ENCODE results near the gene NUDT21. TPM values are rescaled to one million over a fixed set of nuclear protein-coding genes. Genes with fewer than 3 reads are reported as not detected.

The NUDT21 gene
- total and polyA plus RNA-seq, 9 donors = 40.8 to 163 (median 126) TPM

GRCh38 chr16:56389554-56389953 lies 61.6 kb downstream of the NUDT21 start:
- intact Hi-C loops (cut with DNase I) = no loop called here
- TF ChIP-seq POLR2A (IDR thresholded peaks at IDR 0.05) = no peak
- Histone ChIP-seq H3K4me1 (ENCODE audit: insufficient read depth) (no peaks in the 10 kb centered on the region), H3K36me3 (no peaks in the 10 kb centered on the region), H3K27me3 (no peaks in the 10 kb centered on the region), H3K4me3 (no peak overlapping the region), H3K27ac (no peak overlapping the region), H3K9me3 (no peaks in the 10 kb centered on the region)
- DNase-seq = no peak
- 84 to 92% (median 87%) methylated on average over 3 of the region's 3 CpGs for WGBS, 3 donors

GRCh38 chr16:56388209-56388608 lies 62.9 kb downstream of the NUDT21 start:
- no peak for TF ChIP-seq CTCF (IDR thresholded peaks at IDR 0.05)
- no peak for TF ChIP-seq EP300 (IDR thresholded peaks at IDR 0.05)
- Histone ChIP-seq H3K27ac (no peak overlapping the region), H3K9me3 (no peaks in the 10 kb centered on the region), H3K4me1 (ENCODE audit: insufficient read depth) (no peaks in the 10 kb centered on the region), H3K4me3 (no peak overlapping the region), H3K36me3 (no peaks in the 10 kb centered on the region), H3K27me3 (no peaks in the 10 kb centered on the region)
- DNase-seq = no peak
- intact Hi-C loops (cut with DNase I) = no loop called here

- Histone ChIP-seq H3K9me3 (no peaks in the 10 kb centered on the region), H3K36me3 (no peaks in the 10 kb centered on the region), H3K4me3 (no peak overlapping the region), H3K27me3 (no peaks in the 10 kb centered on the region), H3K27ac (no peak overlapping the region), H3K4me1 (ENCODE audit: insufficient read depth) (no peaks in the 10 kb centered on the region)
- DNase-seq = no peak
- no peak for TF ChIP-seq EP300 (IDR thresholded peaks at IDR 0.05)
- no peak for TF ChIP-seq POLR2A (IDR thresholded peaks at IDR 0.05)
- no peak for TF ChIP-seq CTCF (IDR thresholded peaks at IDR 0.05)
- 20 to 43% (median 28%) methylated on average over 3 of the region's 3 CpGs for WGBS, 3 donors
- intact Hi-C loops (cut with DNase I) = no loop called here
Measured at GRCh38 chr16:56387396-56387795, 63.7 kb downstream of the NUDT21 start.

GRCh38 chr16:56384074-56384721 lies 66.9 kb downstream of the NUDT21 start:
- Histone ChIP-seq H3K9me3 (peaks cover 0 to 15% of the 10 kb centered on the region in 2 donors), H3K4me3 (no peak overlapping the region), H3K36me3 (no peaks in the 10 kb centered on the region), H3K27me3 (no peaks in the 10 kb centered on the region), H3K27ac (no peak overlapping the region), H3K4me1 (ENCODE audit: insufficient read depth) (no peaks in the 10 kb centered on the region)
- intact Hi-C loops (cut with DNase I) = no loop called here
- TF ChIP-seq CTCF (IDR thresholded peaks at IDR 0.05) = no peak
- no peak for TF ChIP-seq POLR2A (IDR thresholded peaks at IDR 0.05)
- TF ChIP-seq EP300 (IDR thresholded peaks at IDR 0.05) = no peak
- no peak for DNase-seq
- 90 to 93% (median 90%) methylated on average over 4 of the region's 4 CpGs for WGBS, 3 donors

- H3K36me3 ChIP-seq = no peaks in the 10 kb centered on the region
Measured at GRCh38 chr16:56382901-56383355, 68.2 kb downstream of the NUDT21 start.

More at GRCh38 chr16:56382901-56383355, 68.2 kb downstream of the NUDT21 start:
- WGBS, 3 donors = 69 to 70% (median 70%) methylated on average over 5 of the region's 5 CpGs
- Histone ChIP-seq H3K4me3 (no peak overlapping the region), H3K9me3 (peaks cover 0 to 15% of the 10 kb centered on the region in 2 donors), H3K4me1 (ENCODE audit: insufficient read depth) (no peaks in the 10 kb centered on the region), H3K27me3 (no peaks in the 10 kb centered on the region), H3K27ac (no peak overlapping the region)
- intact Hi-C loops (cut with DNase I) = no loop called here
- DNase-seq = no peak
- no peak for TF ChIP-seq CTCF (IDR thresholded peaks at IDR 0.05)
- TF ChIP-seq EP300 (IDR thresholded peaks at IDR 0.05) = no peak
- TF ChIP-seq POLR2A (IDR thresholded peaks at IDR 0.05) = no peak

Data from ovary (tissue), 9 donors.